Mesothelial cell of epicardium (in vitro differentiated cells): ENCODE results near the gene FLNB. TPM values are rescaled to one million over a fixed set of nuclear protein-coding genes. Genes with fewer than 3 reads are reported as not detected.

ENCODE experiments used
- DNase-seq, 2 experiments: peaks; one replicate each; pipeline ENCODE4 v3.0.0; 2021; ENCODE audit warnings: low spot score in 2 of 2; ENCODE audit not compliant: unreplicated experiment in 2 of 2
- H3K27ac Mint-ChIP-seq: 2 replicates; pipeline ENCODE4 v1.8.0; 2021; ENCODE audit warnings: mixed read lengths
- H3K27me3 Mint-ChIP-seq: 2 replicates; pipeline ENCODE4 v1.8.0; 2021; ENCODE audit warnings: low read depth, mixed read lengths
- H3K36me3 Mint-ChIP-seq: 2 replicates; pipeline ENCODE4 v1.8.0; 2021; ENCODE audit warnings: mixed read lengths
- H3K4me1 Mint-ChIP-seq: 2 replicates; pipeline ENCODE4 v1.8.0; 2021; ENCODE audit warnings: mixed read lengths
- H3K4me3 Mint-ChIP-seq: 2 replicates; pipeline ENCODE4 v1.8.0; 2021; ENCODE audit warnings: mild to moderate bottlenecking, moderate library complexity, mixed read lengths
- H3K9me3 Mint-ChIP-seq: 2 replicates; pipeline ENCODE4 v1.8.0; 2021; ENCODE audit warnings: mixed read lengths
- CTCF ChIP-seq: fragments of 200-600 bp; sonication (generic); IDR thresholded peaks from one replicate; pipeline ENCODE4 v1.5.0; 2021; ENCODE audit warnings: antibody characterized with exemption; ENCODE audit not compliant: unreplicated experiment
- total RNA-seq: library from RNA; stranded (reverse); gene quantifications from 3 replicates; pipeline ENCODE4 v1.2.1, GENCODE V29; 2021

The FLNB gene
- total RNA-seq, 1 donor from 2014 or later: 190 TPM

GRCh38 chr3:58180099-58180880 lies 172.1 kb downstream of the FLNB start:
- peaks cover 16% of the 10 kb centered on the region for H3K27me3 Mint-ChIP-seq
- no peak for TF ChIP-seq CTCF
- H3K27ac Mint-ChIP-seq: no peak overlapping the region
- peaks cover 5% of the 10 kb centered on the region for H3K4me1 Mint-ChIP-seq
- no peaks in the 10 kb centered on the region for H3K36me3 Mint-ChIP-seq
- no peak overlapping the region for H3K4me3 Mint-ChIP-seq
- no peak for DNase-seq
- no peaks in the 10 kb centered on the region for H3K9me3 Mint-ChIP-seq

GRCh38 chr3:58180940-58181587 lies 172.8 kb downstream of the FLNB start:
- Mint-ChIP-seq H3K4me3 (no peak overlapping the region), H3K27ac (no peak overlapping the region), H3K9me3 (no peaks in the 10 kb centered on the region), H3K27me3 (peaks cover 16% of the 10 kb centered on the region), H3K4me1 (no peaks in the 10 kb centered on the region), H3K36me3 (no peaks in the 10 kb centered on the region)
- DNase-seq: no peak
- no peak for TF ChIP-seq CTCF

DNA sequence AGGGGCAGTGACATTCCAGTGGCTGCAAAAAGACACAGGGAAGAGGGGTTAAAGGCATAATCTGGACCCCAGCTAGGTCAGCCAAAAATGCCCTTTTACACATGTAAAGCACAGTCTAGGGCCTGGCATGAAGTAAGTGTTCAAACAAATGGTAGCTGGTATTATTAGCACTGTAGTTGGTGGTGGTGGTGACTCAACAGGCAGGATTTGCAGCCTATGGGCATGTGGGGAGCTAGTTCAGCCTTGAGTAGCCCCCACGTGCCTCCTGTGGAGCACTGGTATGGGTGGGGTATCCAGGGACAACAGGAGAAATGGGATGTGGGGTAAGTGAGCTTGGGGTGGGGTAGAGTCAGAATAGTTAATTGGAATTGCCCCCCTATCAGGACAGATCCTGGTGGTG lies 175.0 kb downstream of the FLNB start:
- H3K4me1 Mint-ChIP-seq: no peaks in the 10 kb centered on the region
- no peak for TF ChIP-seq CTCF
- peaks cover 16% of the 10 kb centered on the region for H3K27me3 Mint-ChIP-seq
- no peaks in the 10 kb centered on the region for H3K36me3 Mint-ChIP-seq
- no peak for DNase-seq
- no peaks in the 10 kb centered on the region for H3K9me3 Mint-ChIP-seq
- H3K4me3 Mint-ChIP-seq: no peak overlapping the region
- no peak overlapping the region for H3K27ac Mint-ChIP-seq

DNA sequence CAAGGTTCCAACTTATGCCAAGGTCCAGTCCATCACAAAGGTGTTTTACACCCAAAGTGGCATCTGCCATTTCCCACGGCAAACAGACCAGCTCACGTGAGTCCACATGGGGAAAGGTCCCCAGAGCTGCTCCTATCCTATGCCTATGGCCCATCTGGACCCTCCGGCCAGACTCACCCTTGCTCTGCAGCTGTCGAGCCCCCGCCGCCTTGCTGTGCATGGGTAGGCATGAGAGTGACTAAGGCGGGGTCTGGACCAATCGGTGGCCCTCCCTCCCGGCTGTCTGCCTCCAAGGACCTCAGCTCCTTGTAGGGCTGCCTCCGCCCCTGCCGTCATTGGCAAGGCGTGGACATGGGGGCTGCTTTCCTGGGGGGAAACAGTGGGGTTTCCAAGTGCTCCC lies 175.7 kb downstream of the FLNB start:
- no peaks in the 10 kb centered on the region for H3K9me3 Mint-ChIP-seq
- H3K27me3 Mint-ChIP-seq: peaks cover 16% of the 10 kb centered on the region
- DNase-seq: no peak
- H3K4me3 Mint-ChIP-seq: no peak overlapping the region
- no peaks in the 10 kb centered on the region for H3K4me1 Mint-ChIP-seq
- no peak for TF ChIP-seq CTCF
- H3K36me3 Mint-ChIP-seq: no peaks in the 10 kb centered on the region
- H3K27ac Mint-ChIP-seq: no peak overlapping the region

DNA sequence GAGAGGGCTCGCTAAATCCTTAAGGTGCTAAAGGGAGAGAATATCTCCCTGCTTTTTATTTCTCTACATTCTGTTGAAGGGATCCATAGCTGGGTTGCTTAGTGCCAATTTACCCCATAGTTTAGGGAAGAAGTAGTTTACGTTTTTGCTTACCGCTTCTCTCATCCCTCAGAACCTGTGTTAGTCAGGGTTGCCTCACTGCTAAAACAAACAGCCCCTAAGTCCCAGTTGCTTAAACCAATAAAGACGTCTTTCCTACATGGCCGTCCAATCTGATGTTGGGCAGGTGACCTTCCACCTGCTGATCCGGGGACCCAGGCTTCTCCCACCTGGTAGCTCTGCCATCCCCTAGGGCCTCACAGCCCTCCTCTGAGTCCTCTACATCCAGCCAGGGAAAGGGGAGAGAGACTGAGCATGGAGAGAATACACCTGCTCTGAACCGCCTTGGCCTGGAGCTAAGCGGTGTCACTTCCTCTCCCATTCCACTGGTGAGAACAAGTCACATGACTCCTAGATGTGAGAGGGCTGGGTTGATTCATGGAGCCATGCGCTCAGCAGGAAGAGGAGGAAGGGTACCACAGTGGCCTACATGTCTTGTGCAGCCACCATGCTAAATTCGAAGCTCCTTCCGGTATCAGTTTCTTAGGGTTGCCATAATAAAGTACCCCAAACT lies 176.2 kb downstream of the FLNB start:
- H3K27ac Mint-ChIP-seq: no peak overlapping the region
- H3K9me3 Mint-ChIP-seq: no peaks in the 10 kb centered on the region
- H3K36me3 Mint-ChIP-seq: no peaks in the 10 kb centered on the region
- no peak for DNase-seq
- no peaks in the 10 kb centered on the region for H3K4me1 Mint-ChIP-seq
- peaks cover 16% of the 10 kb centered on the region for H3K27me3 Mint-ChIP-seq
- TF ChIP-seq CTCF: no peak
- no peak overlapping the region for H3K4me3 Mint-ChIP-seq
